GM21381 (cell line): ENCODE measurements around the gene MAP3K12.
"Not testable (repeated sequence)": the region's sequence is repeated elsewhere in the genome, so short reads cannot be mapped to it uniquely, and the experiment has no call there.

Experiments
- ATAC-seq: cut with Tn5 transposase; IDR thresholded peaks from one replicate; pipeline ENCODE4 v1.9.1; 2021; ENCODE audit warnings: mild to moderate bottlenecking, moderate library complexity; ENCODE audit not compliant: unreplicated experiment

Gene MAP3K12

GRCh38 chr12:53493610-53494391 lies 5.5 kb downstream of the MAP3K12 start:
- no peak for ATAC-seq

- ATAC-seq = peak; percentile 86
These were observed 6.2 kb downstream of the MAP3K12 start for GRCh38 chr12:53492830-53493609.

GRCh38 chr12:53492188-53492587 lies 7.1 kb downstream of the MAP3K12 start:
- ATAC-seq = no peak

- ATAC-seq = no peak
These were observed 9.9 kb downstream of the MAP3K12 start for GRCh38 chr12:53489242-53489864.

- ATAC-seq = no peak
These were observed 12.3 kb downstream of the MAP3K12 start for GRCh38 chr12:53486736-53487487.

- no peak for ATAC-seq
These were observed 13.1 kb downstream of the MAP3K12 start for GRCh38 chr12:53485955-53486735.

- ATAC-seq = no peak
These were observed 14.3 kb downstream of the MAP3K12 start for GRCh38 chr12:53484686-53485575.

GRCh38 chr12:53483979-53484377 lies 15.3 kb downstream of the MAP3K12 start:
- ATAC-seq = no peak

- no peak for ATAC-seq
These were observed 15.9 kb downstream of the MAP3K12 start for GRCh38 chr12:53483225-53483978.

- no peak for ATAC-seq
These were observed 16.6 kb downstream of the MAP3K12 start for GRCh38 chr12:53482626-53483168.

- ATAC-seq = no peak
These were observed 17.2 kb downstream of the MAP3K12 start for GRCh38 chr12:53481939-53482586.

GRCh38 chr12:53481458-53481857 lies 17.8 kb downstream of the MAP3K12 start:
- not testable (repeated sequence) for ATAC-seq

GRCh38 chr12:53480491-53481442 lies 18.5 kb downstream of the MAP3K12 start:
- no peak for ATAC-seq

GRCh38 chr12:53479331-53479730 lies 19.9 kb downstream of the MAP3K12 start:
- ATAC-seq = no peak

- ATAC-seq = no peak
These were observed 20.4 kb downstream of the MAP3K12 start for GRCh38 chr12:53478865-53479264.

GRCh38 chr12:53476769-53477209 lies 22.5 kb downstream of the MAP3K12 start:
- no peak for ATAC-seq
